Measurements from ENCODE around the gene PHB1. TPM values are rescaled to one million over a fixed set of nuclear protein-coding genes. Genes with fewer than 3 reads are reported as not detected.
A peak's percentile ranks its signal among the peaks of the same experiment; 100 is the strongest.

The PHB1 gene
- total RNA-seq, 4 donors from 2014 or later: 83.5 to 114 (median 90.4) TPM

DNA sequence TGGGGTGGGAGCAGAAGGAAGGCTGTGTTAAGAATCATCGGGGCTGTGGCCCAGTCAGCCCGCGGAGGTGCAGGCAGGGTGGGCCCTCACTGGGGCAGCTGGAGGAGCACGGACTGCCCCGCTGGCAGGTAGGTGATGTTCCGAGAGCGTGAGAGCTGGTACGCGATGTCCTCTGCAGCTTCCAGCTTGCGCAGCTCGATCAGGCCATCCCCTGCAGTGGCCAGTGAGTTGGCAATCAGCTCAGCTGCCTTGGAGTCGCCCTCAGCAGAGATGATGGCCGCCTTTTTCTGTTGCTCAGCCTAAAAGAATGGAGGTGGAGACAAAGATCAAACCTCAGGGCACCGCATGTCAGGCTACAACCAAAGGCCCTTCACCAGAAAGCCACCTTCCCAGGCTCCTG, 9.8 kb downstream of the PHB1 start:
- peaks cover 0 to 55% (median 16%) of the 10 kb centered on the region in 4 donors for H3K4me1 ChIP-seq
- TF ChIP-seq POLR2A (IDR thresholded peaks at IDR 0.05) (no peak), EP300 (IDR thresholded peaks at IDR 0.05) (no peak), CTCF (IDR thresholded peaks at IDR 0.05) (no peak)
- H3K4me3 ChIP-seq: no peak overlapping the region
- H3K36me3 ChIP-seq: peaks cover 0 to 69% (median 8%) of the 10 kb centered on the region in 3 donors
- peak overlapping the region; percentile 37 to 78 (median 52) for H3K27ac ChIP-seq
- 91 to 93% methylated on average over 14 of the region's 14 CpGs for WGBS, 2 donors
- no peak for DNase-seq (ENCODE audit: low spot score in 2 of 2)
- H3K27me3 ChIP-seq: no peaks in the 10 kb centered on the region
- H3K9me3 ChIP-seq: no peaks in the 10 kb centered on the region

- DNase-seq (ENCODE audit: low spot score in 2 of 2): no peak
- peaks cover 0 to 59% (median 16%) of the 10 kb centered on the region in 4 donors for H3K4me1 ChIP-seq
- 80 to 86% methylated on average over 12 of the region's 12 CpGs for WGBS, 2 donors
- no peak overlapping the region for H3K4me3 ChIP-seq
- no peaks in the 10 kb centered on the region for H3K9me3 ChIP-seq
- no peak for TF ChIP-seq EP300 (IDR thresholded peaks at IDR 0.05)
- TF ChIP-seq CTCF (IDR thresholded peaks at IDR 0.05): no peak
- TF ChIP-seq POLR2A (IDR thresholded peaks at IDR 0.05): no peak
- no peaks in the 10 kb centered on the region for H3K27me3 ChIP-seq
- peak overlapping the region; percentile 37 to 78 (median 52) for H3K27ac ChIP-seq
- H3K36me3 ChIP-seq: peaks cover 0 to 64% (median 8%) of the 10 kb centered on the region in 3 donors
Measured at GRCh38 chr17:49404361-49404760, 10.3 kb downstream of the PHB1 start.

DNA sequence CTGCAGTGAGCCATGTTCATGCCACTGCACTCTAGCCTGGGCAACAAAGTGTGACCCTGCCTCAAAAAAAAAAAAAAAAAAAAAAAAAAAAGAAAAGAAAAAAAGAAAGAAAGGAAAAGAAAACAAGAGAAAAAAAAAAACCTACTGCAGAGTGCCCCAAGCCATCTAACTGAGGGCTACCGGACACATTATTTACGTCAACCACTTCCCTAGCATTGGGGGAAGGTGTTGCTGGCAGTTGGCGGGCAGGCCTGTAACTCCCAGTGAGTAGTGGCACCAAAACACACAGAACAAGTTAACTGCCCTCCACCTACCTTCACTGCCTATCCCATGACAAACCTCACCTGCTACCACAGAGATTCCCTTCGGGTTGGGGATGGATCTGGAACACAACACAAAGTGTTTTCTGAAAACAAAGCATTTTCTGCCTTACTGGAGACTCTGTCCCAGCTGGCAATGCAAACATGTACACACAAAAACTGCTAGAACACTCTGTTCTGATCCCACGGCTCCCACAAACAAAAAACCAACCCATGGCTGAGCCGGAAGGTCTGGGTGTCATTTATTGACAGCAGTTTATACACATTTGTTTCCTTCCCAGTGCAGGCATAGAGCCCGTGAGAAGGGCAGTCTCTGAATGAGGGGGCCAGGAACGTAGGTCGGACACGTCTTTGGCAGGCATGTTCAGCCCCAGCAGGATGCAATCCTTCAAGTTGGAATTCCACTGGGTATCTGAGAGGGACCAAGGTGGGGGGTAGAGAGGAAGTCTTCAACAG, 11.0 kb downstream of the PHB1 start:
- no peaks in the 10 kb centered on the region for H3K9me3 ChIP-seq
- peaks cover 0 to 57% (median 8%) of the 10 kb centered on the region in 3 donors for H3K36me3 ChIP-seq
- H3K27me3 ChIP-seq: no peaks in the 10 kb centered on the region
- peak in 1 of 2 donors; percentile 30 for DNase-seq (ENCODE audit: low spot score in 2 of 2)
- TF ChIP-seq POLR2A (IDR thresholded peaks at IDR 0.05) (no peak), EP300 (IDR thresholded peaks at IDR 0.05) (peak in 1 of 2 donors; percentile 68), CTCF (IDR thresholded peaks at IDR 0.05) (no peak)
- 63 to 64% methylated on average over 10 of the region's 10 CpGs for WGBS, 2 donors
- H3K4me3 ChIP-seq: no peak overlapping the region
- H3K4me1 ChIP-seq: peaks cover 0 to 54% (median 16%) of the 10 kb centered on the region in 4 donors
- peak overlapping the region; percentile 37 to 78 (median 66) for H3K27ac ChIP-seq

- DNase-seq (ENCODE audit: low spot score in 2 of 2): no peak
- peaks cover 0 to 44% (median 12%) of the 10 kb centered on the region in 4 donors for H3K4me1 ChIP-seq
- peak overlapping the region in 3 of 4 donors; percentile 64 to 78 (median 67) for H3K27ac ChIP-seq
- WGBS, 2 donors: 59 to 62% methylated on average over 6 of the region's 6 CpGs
- H3K36me3 ChIP-seq: peaks cover 0 to 49% (median 8%) of the 10 kb centered on the region in 3 donors
- no peak overlapping the region for H3K4me3 ChIP-seq
- no peaks in the 10 kb centered on the region for H3K9me3 ChIP-seq
- TF ChIP-seq EP300 (IDR thresholded peaks at IDR 0.05) (no peak), POLR2A (IDR thresholded peaks at IDR 0.05) (no peak), CTCF (IDR thresholded peaks at IDR 0.05) (no peak)
- no peaks in the 10 kb centered on the region for H3K27me3 ChIP-seq
Measured at GRCh38 chr17:49402706-49403105, 12.0 kb downstream of the PHB1 start.

GRCh38 chr17:49401971-49402611, 12.6 kb downstream of the PHB1 start:
- DNase-seq (ENCODE audit: low spot score in 2 of 2): no peak
- TF ChIP-seq EP300 (IDR thresholded peaks at IDR 0.05) (no peak), POLR2A (IDR thresholded peaks at IDR 0.05) (no peak), CTCF (IDR thresholded peaks at IDR 0.05) (no peak)
- H3K9me3 ChIP-seq: no peaks in the 10 kb centered on the region
- peaks cover 0 to 44% (median 8%) of the 10 kb centered on the region in 3 donors for H3K36me3 ChIP-seq
- H3K4me1 ChIP-seq: peaks cover 0 to 39% (median 12%) of the 10 kb centered on the region in 4 donors
- H3K4me3 ChIP-seq: no peak overlapping the region
- 57 to 58% methylated on average over 6 of the region's 6 CpGs for WGBS, 2 donors
- H3K27ac ChIP-seq: peak overlapping the region; percentile 42 to 78 (median 66)
- H3K27me3 ChIP-seq: no peaks in the 10 kb centered on the region

All from tibial nerve (tissue), 4 donors.